Embryonic facial prominence (tissue), 1 donor: ENCODE data around the gene METTL22.

Experiments
- DNase-seq: peaks from one replicate; pipeline ENCODE4 v3.0.0-alpha.2; 2016; ENCODE audit errors: extremely low spot score

Gene METTL22, protein sequence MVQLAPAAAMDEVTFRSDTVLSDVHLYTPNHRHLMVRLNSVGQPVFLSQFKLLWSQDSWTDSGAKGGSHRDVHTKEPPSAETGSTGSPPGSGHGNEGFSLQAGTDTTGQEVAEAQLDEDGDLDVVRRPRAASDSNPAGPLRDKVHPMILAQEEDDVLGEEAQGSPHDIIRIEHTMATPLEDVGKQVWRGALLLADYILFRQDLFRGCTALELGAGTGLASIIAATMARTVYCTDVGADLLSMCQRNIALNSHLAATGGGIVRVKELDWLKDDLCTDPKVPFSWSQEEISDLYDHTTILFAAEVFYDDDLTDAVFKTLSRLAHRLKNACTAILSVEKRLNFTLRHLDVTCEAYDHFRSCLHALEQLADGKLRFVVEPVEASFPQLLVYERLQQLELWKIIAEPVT

DNA sequence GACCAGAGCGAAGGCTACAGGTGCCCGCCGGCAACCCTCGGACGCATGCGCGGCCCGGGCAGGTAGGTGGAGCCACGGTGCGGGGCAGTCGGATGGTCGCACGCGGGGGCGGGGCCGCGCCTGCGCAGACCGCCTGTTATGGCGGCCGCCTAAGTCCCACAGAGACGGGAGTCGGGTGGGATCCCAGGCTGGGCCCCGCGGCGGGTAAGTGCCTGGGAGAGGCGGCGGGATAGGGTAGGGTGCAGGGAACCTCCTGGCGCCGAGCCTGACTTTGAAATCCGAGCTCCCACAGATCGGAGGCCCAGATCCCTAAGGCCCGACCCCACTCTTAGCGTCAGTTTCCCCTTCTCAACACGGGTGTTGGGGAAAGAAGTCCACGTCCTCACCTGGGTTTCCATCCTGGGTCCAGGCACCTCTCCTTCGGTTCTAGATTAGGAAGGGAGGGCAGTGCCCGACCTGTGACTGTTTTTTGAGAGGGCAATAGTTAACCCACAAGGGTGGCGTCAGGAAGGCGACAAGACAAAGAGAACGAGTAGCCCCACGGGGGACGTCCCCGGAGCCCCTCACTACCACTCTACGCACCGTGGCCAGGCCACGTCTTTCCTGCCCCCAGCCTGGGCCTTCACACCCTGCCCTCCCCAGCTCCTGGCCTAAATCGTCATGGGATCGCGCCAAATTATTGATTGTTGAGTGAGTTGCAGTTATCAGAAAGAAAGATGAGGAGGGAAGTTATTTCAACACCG, at the start of gene METTL22:
Gene METTL22 (plus strand): TSS at position 127 of the 743 bp plus-strand sequence. CDS start 3,968 bp downstream, outside the sequence.
- peak; percentile 62 for DNase-seq

DNA sequence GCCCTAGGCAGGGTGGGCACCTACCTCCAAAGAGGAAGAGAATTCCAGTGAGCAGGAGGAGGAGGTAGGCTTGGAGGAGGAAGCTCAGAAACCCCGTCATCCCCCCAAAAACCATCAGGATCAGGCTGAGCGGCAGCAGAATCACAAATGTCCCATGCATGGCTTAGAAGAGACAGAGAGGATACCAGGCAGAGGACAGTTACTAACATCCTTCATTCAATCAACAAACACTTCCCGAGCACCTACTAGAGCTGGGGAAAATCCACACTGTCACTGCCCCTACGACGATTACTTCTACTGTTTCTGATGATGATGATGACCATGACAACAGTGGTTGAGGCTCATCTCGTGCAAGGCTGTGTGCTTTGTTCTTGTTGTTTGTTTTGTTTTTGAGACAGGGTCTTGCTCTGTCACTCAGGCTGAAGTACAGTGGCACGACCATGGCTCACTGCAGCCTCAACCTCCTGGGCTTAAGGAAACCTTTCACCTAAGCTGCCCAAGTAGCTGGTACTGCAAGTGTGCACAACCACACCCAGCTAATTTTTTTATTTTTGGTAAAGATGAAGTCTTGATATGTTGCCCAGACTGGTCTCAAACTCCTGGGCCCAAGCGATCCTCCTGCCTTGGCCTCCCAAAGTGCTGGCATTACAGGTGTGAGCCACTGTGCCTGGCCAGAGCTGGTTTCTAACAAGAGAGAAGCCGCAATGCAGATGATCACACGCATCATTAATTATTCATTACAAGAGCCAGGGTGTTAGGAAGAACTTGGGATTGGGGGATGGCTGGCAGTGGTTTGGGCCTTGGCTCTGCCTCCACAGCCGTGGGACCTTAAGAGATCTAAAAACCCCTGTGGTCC, 49.2 kb upstream of the METTL22 start:
- DNase-seq: no peak

DNA sequence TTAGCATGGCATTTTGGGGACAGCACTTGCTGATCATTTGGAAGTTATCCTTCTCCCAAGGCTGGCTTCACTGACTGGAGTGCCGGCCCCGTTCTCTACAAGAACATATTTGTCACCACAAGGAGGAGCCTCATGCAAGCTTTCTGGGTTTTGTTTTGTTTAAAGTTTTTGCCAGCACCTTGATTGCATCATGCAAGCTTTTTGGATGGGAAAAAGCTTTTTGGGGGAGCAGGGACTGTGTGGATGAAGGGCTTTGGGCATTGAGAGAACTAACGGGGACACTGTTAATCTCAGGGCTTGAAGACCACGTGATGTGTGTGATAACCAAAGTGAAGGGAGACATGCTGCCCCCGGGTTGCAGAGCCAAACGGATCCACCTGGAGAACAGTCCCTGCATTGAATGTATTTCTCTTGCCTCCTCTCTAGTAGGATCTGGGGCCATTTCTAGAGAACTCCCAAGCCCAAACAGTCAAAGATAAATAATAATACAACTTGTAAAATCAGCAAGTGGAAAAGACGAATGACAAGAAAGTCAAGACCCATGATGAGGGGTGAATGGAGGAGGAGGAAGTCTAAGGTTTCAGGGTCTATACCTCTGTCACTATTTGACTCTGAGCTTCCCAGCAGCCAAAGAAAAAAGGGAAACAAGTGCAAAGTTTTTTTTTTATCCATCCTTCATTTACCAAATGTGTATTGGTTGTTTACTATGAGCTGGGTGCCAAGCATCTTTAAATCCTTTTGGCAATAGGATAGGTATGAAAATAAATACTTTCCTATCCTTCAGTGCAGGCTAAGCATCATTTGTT, 48.4 kb upstream of the METTL22 start:
- no peak for DNase-seq

DNA sequence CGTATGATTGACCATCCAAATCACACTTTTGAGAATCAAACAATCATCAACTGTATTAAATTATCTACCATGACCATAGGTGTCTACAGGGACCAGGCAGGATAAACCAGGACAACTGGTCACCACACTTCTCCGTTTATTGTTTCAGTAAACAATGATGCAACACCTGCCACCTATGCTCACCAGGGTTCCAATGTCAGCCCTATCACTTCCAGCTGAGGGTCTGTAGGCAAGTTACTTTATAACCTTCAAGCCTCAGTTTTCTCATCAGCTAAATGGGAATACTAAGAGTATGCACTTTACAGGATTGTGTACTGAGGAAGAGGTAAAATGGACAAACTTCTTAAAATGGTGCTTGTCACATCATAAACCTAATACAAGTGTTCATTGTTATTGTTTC, 46.1 kb upstream of the METTL22 start:
- no peak for DNase-seq

DNA sequence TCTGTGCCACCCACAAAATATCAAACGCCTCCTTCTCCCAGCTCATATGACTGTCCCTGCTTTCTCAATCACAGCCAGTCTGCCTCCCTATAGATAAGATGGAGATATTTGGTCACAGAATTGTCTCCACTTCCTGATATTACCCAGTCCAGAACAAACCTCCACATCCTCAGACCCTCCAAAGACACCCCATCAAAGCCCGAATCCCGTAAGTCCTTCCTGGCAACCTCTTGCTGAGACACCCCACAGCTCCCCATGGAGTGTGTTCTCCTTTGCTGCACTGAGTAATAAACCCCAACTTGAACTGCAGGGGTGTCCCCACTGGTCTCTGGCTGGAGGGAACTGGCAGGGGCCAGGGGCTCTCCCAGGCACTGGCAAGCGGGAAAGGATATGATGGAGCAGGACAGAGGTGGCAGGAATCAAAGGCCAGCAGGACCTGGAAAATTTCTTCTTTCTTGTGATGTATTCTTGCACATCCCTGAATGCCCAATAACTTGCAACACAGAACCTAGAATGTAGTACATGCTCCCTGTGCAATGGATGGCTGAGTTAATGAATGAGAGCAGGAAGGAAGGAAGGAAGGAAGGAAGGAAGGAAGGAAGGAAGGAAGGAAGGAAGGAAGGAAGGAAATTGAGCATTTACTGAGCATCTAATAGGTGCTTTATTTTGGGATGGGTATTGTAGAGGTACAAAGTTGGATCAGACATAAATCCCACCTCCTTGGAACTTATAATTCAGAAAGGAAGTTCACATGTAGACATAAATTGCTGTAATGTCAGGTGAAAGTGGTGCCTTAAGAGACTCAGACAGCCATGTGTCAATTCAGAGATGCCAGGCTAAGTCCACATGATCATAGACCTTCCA, 45.1 kb upstream of the METTL22 start:
- no peak for DNase-seq

DNA sequence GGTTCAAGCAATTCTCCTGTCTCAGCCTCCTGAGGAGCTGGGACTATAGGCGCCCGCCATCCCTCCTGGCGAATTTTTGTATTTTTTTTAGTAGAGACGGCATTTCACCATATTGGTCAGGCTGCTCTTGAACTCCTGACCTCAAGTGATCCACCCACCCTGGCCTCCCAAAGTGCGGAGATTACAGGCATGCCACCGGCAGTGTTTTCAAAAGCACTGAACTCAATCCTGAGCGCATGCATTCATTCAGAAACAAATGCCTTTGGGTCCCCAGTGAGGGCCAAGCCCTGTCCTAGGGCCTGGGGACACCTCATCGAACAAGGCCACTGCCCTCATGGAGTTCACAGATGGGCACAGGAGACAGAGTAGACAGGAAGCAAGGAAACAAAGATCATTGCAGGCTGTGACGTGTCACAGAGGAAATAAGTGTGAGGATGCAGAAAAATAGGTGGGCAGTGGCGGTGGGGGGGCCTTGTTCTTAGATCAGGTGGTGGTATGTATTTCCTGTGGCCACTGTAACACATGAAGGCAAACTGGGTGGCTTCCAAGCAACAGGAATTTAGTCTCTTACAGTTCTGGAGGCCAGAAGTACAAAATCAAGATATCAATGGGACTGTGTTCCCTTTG, 43.7 kb upstream of the METTL22 start:
- no peak for DNase-seq

DNA sequence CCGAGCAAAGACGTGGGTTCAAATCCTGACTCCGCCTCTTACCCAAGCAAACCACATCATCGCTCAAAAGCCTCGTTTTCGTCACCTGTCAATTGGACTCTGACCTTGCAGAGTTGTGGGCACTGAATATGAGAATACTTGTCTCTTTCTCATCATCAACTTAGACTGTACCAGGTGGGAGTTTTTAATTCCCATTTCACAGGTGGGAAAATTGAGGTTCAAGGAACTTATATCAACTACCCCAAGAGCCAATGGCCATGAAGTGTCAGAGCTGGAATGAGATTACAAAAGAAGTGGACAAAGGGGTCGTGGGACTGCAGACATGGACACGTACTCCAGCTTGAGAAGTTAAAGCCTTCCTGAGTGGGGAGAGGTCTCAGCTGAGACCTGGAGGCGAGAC, 41.9 kb upstream of the METTL22 start:
- DNase-seq: no peak

DNA sequence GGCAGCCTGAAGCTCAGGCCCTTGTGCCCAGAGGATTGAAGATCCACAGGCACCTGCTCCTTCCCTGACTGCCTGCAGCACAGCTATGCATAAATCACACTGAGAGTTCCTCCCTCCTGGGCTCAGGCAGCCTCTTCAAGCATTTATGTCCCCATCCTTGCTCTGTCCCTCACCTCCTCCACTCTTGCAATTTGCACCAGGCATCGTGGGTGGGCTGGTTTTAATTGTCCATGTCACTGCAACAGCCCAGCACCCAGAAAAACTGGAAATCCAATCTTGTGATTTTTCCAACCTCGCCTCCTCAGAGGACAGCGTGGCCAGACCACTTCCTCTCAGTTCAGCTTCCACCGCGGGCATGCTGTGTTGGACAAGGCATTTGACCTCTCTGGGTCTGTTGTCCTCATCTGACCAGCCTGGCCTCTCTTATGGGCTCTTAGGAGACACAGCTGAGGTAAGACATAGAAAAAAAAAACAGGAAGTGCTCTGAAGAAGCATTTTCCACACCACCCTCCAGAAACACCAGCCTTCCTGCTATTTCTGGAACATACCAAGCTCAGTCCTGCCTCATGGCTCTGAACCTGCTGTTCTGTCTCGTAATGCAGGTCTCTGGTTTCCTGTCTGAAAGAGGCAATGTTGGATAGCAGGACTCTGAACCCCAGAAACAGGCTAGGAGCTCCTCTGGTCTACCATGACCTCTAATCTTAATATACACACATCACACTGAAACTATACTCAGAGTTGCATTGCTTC, 39.5 kb upstream of the METTL22 start:
- DNase-seq: no peak

DNA sequence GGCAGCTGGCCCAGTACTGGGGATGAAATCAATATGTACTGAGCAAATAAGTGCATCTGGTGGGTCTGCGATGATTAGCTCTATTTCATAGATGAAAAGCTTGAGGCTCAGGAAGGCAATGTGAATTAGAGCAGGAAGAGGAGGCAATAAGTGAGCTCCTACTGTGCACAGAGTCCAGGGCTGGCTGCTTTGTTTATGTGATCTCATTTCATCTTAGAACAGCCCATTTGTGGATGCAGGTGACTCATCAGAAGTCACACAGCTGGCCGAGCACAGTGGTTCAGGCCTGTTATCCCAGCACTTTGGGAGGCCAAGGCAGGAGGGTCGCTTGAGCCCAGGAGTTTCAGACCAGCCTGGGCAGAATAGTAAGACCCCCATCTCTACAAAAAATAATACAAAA, 38.3 kb upstream of the METTL22 start:
- no peak for DNase-seq

DNA sequence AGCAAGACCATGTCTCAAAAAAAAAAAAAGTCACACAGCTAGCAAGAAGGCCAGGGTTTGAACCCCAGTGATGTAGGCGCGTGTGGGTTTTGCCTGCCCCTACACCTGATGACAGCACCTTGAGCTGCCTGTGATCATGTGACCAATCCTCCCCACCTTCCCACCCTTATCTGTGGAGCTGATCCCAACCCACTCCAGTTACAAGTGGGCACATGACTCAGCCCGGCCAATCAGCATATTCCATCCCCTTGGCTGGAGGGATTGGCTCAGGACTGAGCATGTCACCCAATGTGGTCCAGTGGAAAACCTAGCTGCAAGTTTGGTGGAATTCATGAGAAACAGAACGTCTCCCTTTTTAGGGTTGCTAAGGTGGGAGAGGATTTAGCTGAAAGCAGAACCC, 37.8 kb upstream of the METTL22 start:
- DNase-seq: no peak

DNA sequence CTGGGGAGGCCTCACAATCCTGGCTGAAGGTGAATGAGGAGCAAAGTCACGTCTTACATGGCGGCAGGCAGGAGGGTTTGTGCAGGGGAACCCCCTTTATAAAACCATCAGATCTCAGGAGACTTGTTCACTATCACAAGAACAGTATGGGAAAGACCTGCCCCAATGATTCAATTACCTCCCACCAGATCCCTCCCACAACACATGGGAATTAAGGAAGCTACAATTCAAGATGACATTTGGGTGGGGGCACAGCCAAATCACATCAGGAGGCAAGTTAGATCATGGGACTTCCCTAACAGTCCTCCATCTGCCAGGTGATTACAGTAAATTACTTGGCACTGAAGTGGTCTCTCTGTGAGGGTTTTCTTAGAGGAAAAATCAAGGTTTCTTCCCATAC, 36.5 kb upstream of the METTL22 start:
- DNase-seq: no peak

DNA sequence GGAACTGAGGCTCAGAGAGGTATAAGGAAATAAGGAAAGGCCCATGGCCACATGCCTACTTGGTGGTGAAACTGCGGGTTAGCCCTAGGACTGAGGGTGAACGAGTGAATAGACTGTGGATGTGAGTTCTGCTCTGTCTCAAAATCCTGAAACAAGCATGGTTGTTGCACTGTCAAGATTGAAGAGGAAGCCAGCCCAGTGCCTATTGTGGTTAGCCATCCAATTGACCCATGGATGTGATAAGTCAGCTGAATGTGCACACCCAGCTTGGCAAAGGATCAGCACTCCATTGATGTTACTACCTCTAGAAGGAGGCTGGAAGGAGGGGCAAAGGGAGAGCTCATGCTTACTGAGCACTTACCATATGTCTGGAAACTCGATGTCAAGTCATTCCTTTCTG, 35.6 kb upstream of the METTL22 start:
- no peak for DNase-seq

DNA sequence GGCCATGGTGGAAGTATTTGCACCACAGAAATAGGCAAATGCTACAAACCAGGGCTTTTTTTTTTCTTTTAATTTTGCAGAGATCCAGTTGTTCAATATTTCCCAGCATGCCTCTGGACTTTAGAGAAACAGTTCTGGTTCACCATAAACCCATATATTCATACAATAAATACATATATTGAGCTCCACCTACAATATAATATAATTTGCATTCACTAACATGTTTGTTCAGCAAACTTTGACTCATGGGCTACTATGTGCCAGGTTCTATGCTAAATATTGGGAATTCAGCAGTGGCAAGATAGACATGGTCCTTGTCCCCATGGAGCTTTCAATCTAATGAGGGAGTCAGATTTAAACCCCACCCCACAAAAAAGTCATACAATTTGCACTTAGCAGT, 34.4 kb upstream of the METTL22 start:
- no peak for DNase-seq

DNA sequence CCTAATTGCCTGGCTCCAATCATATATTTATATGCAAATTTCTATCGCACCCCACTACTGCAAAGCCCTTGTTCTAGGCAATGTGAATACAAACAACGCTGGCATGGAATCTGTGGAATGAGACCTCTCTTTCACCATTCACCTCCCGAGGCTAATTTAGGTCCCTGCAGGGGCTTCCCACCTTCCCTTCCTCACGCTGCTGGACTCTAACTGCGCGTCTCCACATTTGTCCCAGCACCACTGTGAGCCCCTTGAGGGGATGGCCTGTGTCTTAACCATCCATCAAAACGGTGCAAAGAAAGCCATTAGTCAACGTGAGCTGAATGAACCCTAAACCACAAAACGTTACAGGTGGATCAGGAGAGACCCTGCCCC, 32.8 kb upstream of the METTL22 start:
- no peak for DNase-seq

DNA sequence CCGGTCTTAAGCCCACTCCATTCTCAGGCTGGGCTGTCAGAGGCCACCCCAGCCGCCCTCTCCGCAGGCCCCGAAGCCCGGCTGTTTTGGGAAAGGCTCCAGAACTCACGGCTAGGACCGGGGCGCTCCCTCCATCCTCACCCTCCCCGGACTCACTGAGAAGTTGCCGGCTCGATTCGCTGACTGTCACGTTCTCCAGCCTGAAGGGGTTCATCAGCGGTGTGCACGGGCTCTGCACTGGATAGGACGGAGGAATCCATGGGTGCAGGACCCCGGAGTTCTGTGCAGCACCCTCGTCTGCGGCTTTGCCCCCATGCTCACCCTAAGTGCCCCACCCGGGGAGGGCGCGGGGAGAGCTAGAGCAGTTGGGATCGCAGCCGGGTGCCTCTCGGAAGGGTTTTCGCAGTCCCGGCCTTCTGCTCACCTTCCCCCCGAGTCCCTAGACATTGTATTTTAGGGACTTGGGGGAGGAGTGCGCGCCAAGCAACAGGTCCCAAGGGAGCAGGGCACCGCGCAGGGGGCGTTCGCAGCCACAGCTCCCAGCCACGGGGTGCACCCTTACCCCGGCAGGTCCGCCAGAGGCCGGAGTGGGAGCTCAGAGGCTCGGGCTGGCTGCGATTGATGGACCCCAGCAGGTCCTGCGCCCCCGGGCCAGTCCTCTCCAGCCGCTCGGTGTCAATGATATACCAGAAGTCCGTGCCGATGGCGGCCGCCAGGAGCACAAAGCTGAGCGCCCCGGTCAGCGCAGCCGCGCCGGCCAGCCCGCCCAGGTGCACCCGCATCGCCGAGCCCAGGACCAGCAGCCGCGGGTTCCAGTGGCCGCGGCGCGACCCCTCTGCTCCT, 32.2 kb upstream of the METTL22 start:
- no peak for DNase-seq

DNA sequence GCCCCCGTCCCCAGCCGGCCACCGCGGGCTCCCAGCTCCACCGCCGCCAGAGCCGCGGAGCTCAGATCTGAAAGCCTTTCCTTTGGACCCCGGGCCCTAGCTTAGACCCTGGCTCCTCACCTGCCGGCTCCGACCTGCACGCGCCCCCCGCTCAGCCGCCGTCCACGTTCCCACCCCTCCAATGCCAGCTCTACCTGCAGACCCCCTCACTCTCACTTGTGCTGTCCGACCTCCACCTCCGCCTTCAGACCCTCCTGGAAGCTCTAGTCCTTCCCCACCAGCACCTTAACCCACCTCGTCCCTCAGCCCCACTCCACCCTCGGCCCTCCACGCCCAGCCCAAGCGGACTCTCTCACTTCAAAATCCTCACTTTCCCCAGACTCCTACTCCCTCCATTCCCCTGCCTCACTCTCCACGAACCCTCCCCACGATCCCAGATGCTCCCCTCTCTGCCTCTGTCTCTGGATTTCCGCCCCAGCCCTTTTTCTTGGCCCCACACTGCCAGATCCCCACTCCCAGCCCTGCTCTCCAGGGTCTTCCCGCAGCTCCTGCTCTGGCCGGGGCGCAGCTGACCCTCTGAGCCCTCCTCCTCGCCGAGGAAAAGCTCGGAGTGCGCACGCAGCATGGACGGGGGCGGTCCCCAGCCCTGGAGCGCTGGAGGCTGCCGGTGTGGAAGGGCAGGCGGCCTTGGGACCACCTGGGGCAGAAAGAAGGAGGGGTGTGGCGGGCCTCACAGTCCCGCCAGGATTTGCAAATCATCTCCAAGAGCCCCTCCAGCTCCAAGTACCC, 31.4 kb upstream of the METTL22 start, which contains the start of gene TMEM114:
Gene TMEM114 (minus strand): TSS at position 612 of the 789 bp plus-strand sequence. CDS start 673 bp downstream, outside the sequence.
- DNase-seq: no peak

DNA sequence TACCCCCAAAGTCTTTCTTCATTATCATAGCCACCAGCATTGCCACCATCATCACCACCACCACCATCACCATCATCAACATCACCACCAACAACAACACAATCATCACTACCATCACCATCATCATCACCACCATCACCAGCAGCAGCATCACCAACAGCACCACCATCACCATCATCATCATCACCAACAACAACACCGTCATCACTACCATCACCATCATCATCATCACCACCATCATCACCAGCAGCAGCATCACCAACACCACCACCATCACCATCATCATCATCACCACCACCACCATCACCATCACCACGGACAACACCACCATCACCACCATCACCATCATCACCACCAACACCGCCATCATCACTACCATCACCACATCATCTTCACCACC, 30.7 kb upstream of the METTL22 start:
- no peak for DNase-seq
